ENCODE measurements around the gene CREB5.

DNA sequence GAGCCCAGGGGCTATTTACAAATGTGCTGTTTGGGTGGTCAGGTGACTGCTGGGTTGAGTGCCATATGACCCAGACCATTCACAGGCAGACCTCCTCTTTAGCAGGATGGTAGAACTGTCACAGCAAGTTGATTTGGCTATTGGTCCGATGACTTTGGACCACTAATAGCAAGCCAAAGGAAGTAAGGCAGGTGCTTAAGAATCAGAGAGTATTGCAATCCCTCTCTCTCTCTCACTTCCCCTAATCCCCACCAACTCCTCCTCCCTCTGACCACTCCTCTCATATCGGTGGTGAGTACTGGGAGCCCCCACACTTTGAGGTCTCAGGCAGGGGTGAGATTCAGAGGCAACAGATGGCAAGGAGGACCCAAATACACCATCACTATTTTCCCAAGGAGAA lies 380.5 kb downstream of the CREB5 start:
- TF ChIP-seq POLR2A (IDR thresholded peaks at IDR 0.05; ENCODE audit: borderline replicate concordance, extremely low read depth, insufficient read depth, insufficient read length) = no peak
- TF ChIP-seq REST (IDR thresholded peaks at IDR 0.05; ENCODE audit: low read depth) = no peak
- no peak for TF ChIP-seq POLR2AphosphoS5 (IDR thresholded peaks at IDR 0.05; ENCODE audit: low read depth, low read length)
- TF ChIP-seq CTCF (IDR thresholded peaks at IDR 0.05 in 2 of 3, conservative IDR thresholded peaks at IDR 0.05 in 1 of 3; ENCODE audit: borderline replicate concordance in 1 of 3, insufficient read depth in 1 of 3, low read depth in 2 of 3, low read length in 2 of 3) = no peak
- TF ChIP-seq EZH2 (IDR thresholded peaks at IDR 0.05) = no peak
- TF ChIP-seq EZH2phosphoT487 (IDR thresholded peaks at IDR 0.05; ENCODE audit: borderline replicate concordance) = no peak
- TF ChIP-seq JUND (IDR thresholded peaks at IDR 0.05) = no peak
- no peak for TF ChIP-seq YY1 (IDR thresholded peaks at IDR 0.05; ENCODE audit: extremely low read depth, insufficient replicate concordance, low read depth, low read length)
- no peak for TF ChIP-seq ZNF274 (IDR thresholded peaks at IDR 0.05; ENCODE audit: low read depth, low read length)
- no peak for TF ChIP-seq SRF (IDR thresholded peaks at IDR 0.05; ENCODE audit: low read depth)
- TF ChIP-seq MAX (IDR thresholded peaks at IDR 0.05) = no peak
